H1 (cell line): ENCODE results near the gene C2orf42. TPM values are rescaled to one million over a fixed set of nuclear protein-coding genes. Genes with fewer than 3 reads are reported as not detected.

ENCODE experiments used
- CTCF ChIA-PET: fragments of 300-600 bp; sonication (Branson Sonifier 250); formaldehyde crosslinking; loops from one replicate; lab custom pipeline; 2021; ENCODE audit not compliant: partially characterized antibody; lab: Charles Lee
- POLR2A ChIA-PET: fragments of 300-600 bp; sonication (Branson Sonifier 250); formaldehyde crosslinking; loops from one replicate; lab custom pipeline; 2021; ENCODE audit warnings: inconsistent platforms; ENCODE audit not compliant: partially characterized antibody; lab: Charles Lee
- DNase-seq, 2 experiments: peaks; one replicate each; pipeline versions ENCODE4 v3.0.0 to v3.0.0-alpha.2; 2010 to 2022; ENCODE audit warnings: low spot score in 2 of 2, low read depth in 1 of 2, mixed read lengths in 1 of 2
- FAIRE-seq: peaks from 2 replicates; lab custom pipeline; 2011; peaks lifted over from hg19 to GRCh38; lab: Jason Lieb, UNC
- H2AFZ ChIP-seq: 2 replicates; pipeline ENCODE4 v1.8.1; 2012; ENCODE audit warnings: low read length, inconsistent platforms
- H2AK5ac ChIP-seq: 2 replicates; pipeline ENCODE4 v1.6.1; 2013; ENCODE audit warnings: low read depth, low read length
- H2BK120ac ChIP-seq: replicated peaks from 2 replicates; pipeline ENCODE3; 2013; ENCODE audit warnings: low read depth, low read length, inconsistent platforms
- H2BK12ac ChIP-seq: 2 replicates; pipeline ENCODE4 v1.6.1; 2013; ENCODE audit warnings: low read depth, low read length
- H2BK15ac ChIP-seq: 2 replicates; pipeline ENCODE4 v1.6.1; 2013; ENCODE audit warnings: low read length
- H2BK20ac ChIP-seq: 2 replicates; pipeline ENCODE4 v1.6.1; 2013; ENCODE audit warnings: low read length
- H2BK5ac ChIP-seq: 2 replicates; pipeline ENCODE4 v1.6.1; 2013; ENCODE audit warnings: low read depth, low read length
- H3K14ac ChIP-seq: 2 replicates; pipeline ENCODE4 v1.6.1; 2013; ENCODE audit warnings: inconsistent platforms; ENCODE audit not compliant: insufficient read length
- H3K18ac ChIP-seq: 2 replicates; pipeline ENCODE4 v1.6.1; 2013; ENCODE audit warnings: low read length; ENCODE audit errors: extremely low read depth
- H3K23ac ChIP-seq: 2 replicates; pipeline ENCODE4 v1.6.1; 2013; ENCODE audit warnings: inconsistent platforms; ENCODE audit not compliant: insufficient read length
- H3K23me2 ChIP-seq: 2 replicates; pipeline ENCODE4 v1.6.1; 2013; ENCODE audit warnings: low read depth, low read length
- H3K27ac ChIP-seq: 2 replicates; pipeline ENCODE4 v1.6.1; 2011; ENCODE audit warnings: low read depth, low read length, inconsistent platforms
- H3K27me3 ChIP-seq, 4 experiments: replicated peaks in 1 of 4; 1 replicate in 1 of 4; 2 replicates in 3 of 4; pipeline versions ENCODE4 v1.6.1 to v1.8.1; 2011 to 2013; ENCODE audit warnings: low read length in 3 of 4, mild to moderate bottlenecking in 3 of 4, inconsistent platforms in 2 of 4, mixed read lengths in 2 of 4, moderate library complexity in 1 of 4; ENCODE audit not compliant: control insufficient read depth in 3 of 4, insufficient read depth in 3 of 4; ENCODE audit errors: extremely low read depth in 1 of 4
- H3K36me3 ChIP-seq, 4 experiments: 2 replicates each; pipeline versions ENCODE4 v1.6.1 to v1.8.1; 2011 to 2013; ENCODE audit warnings: mild to moderate bottlenecking in 4 of 4, low read length in 3 of 4, moderate library complexity in 2 of 4, control low read depth in 1 of 4, inconsistent platforms in 1 of 4; ENCODE audit not compliant: insufficient read depth in 4 of 4, control insufficient read depth in 2 of 4
- H3K4ac ChIP-seq: replicated peaks from 2 replicates; pipeline ENCODE3; 2013; ENCODE audit warnings: low read length, low read depth, mixed read lengths, inconsistent platforms; ENCODE audit not compliant: insufficient read length
- H3K4me1 ChIP-seq, 4 experiments: replicated peaks in 1 of 4; 1 replicate in 1 of 4; 2 replicates in 3 of 4; pipeline versions ENCODE4 v1.6.1 to v1.8.1; 2011 to 2013; ENCODE audit warnings: low read length in 3 of 4, inconsistent platforms in 2 of 4, mixed read lengths in 1 of 4; ENCODE audit not compliant: insufficient read depth in 4 of 4, control insufficient read depth in 3 of 4
- H3K4me2 ChIP-seq, 2 experiments: 2 replicates each; pipeline versions ENCODE4 v1.6.1 to v1.8.1; 2011 to 2013; ENCODE audit warnings: low read depth in 2 of 2, low read length in 2 of 2, control low read depth in 1 of 2, inconsistent platforms in 1 of 2, mild to moderate bottlenecking in 1 of 2; ENCODE audit not compliant: insufficient read depth in 1 of 2
- H3K4me3 ChIP-seq, 4 experiments: fragments of 200-600, 300-600 bp in 1 of 4; sonication (generic), shearing (Covaris generic), sonication (Bioruptor Twin) in 1 of 4; 2 replicates each; pipeline versions ENCODE4 v1.5.1 to v1.8.1; 2011 to 2016; ENCODE audit warnings: low read length in 4 of 4, low read depth in 3 of 4, control low read depth in 2 of 4, inconsistent platforms in 2 of 4, mild to moderate bottlenecking in 2 of 4, mixed read lengths in 1 of 4, moderate library complexity in 1 of 4; ENCODE audit not compliant: insufficient read depth in 2 of 4; ENCODE audit errors: extremely low read depth in 1 of 4
- H3K56ac ChIP-seq: replicated peaks from 2 replicates; pipeline ENCODE3; 2013; ENCODE audit warnings: low read depth, mild to moderate bottlenecking, mixed read lengths, low read length, inconsistent platforms; ENCODE audit not compliant: insufficient read length
- H3K79me1 ChIP-seq: 2 replicates; pipeline ENCODE4 v1.6.1; 2013; ENCODE audit warnings: low read depth, low read length, control low read depth
- H3K79me2 ChIP-seq, 2 experiments: 2 replicates each; pipeline versions ENCODE4 v1.6.1 to v1.8.1; 2012 to 2013; ENCODE audit warnings: low read length in 2 of 2, mild to moderate bottlenecking in 2 of 2, inconsistent platforms in 1 of 2; ENCODE audit not compliant: insufficient read depth in 2 of 2, control insufficient read depth in 1 of 2
- H3K9ac ChIP-seq, 4 experiments: replicated peaks in 1 of 4; 1 replicate in 1 of 4; 2 replicates in 3 of 4; pipeline versions ENCODE4 v1.6.1 to v1.8.1; 2011 to 2013; ENCODE audit warnings: low read depth in 3 of 4, low read length in 3 of 4, control low read depth in 2 of 4, mild to moderate bottlenecking in 2 of 4, moderate library complexity in 2 of 4, inconsistent platforms in 1 of 4; ENCODE audit errors: extremely low read depth in 1 of 4
- H3K9me3 ChIP-seq, 2 experiments: 2 replicates each; pipeline versions ENCODE4 v1.6.1 to v1.8.1; 2012 to 2013; ENCODE audit warnings: mild to moderate bottlenecking in 2 of 2, moderate library complexity in 2 of 2, control low read depth in 1 of 2, inconsistent platforms in 1 of 2, low read depth in 1 of 2, low read length in 1 of 2, mixed read lengths in 1 of 2; ENCODE audit not compliant: insufficient read depth in 2 of 2
- H4K20me1 ChIP-seq, 2 experiments: replicated peaks in 1 of 2; 2 replicates each; pipeline versions ENCODE3 to v1.8.1; 2011 to 2013; ENCODE audit warnings: inconsistent platforms in 2 of 2, low read length in 2 of 2, mild to moderate bottlenecking in 1 of 2; ENCODE audit not compliant: insufficient read depth in 2 of 2, control insufficient read depth in 1 of 2
- H4K5ac ChIP-seq: 2 replicates; pipeline ENCODE4 v1.6.1; 2013; ENCODE audit warnings: low read length, low read depth, mixed read lengths, inconsistent platforms; ENCODE audit not compliant: insufficient read length
- H4K8ac ChIP-seq: 2 replicates; pipeline ENCODE4 v1.8.0; 2013; ENCODE audit warnings: mild to moderate bottlenecking, moderate library complexity, low read length, inconsistent platforms; ENCODE audit not compliant: insufficient read depth; ENCODE audit errors: extremely low read depth
- H4K91ac ChIP-seq: replicated peaks from 2 replicates; pipeline ENCODE3; 2013; ENCODE audit warnings: low read length, mixed read lengths, inconsistent platforms; ENCODE audit not compliant: insufficient read length
- ASH2L ChIP-seq: fragments of 200-600, 300-600 bp; sonication (generic); IDR thresholded peaks from one replicate; pipeline ENCODE4 v1.7.1; 2017; ENCODE audit warnings: low read length
- CBX8 ChIP-seq: fragments of 300-800, 300-1000 bp; sonication (generic); IDR thresholded peaks from 2 replicates; pipeline ENCODE4 v1.7.1; 2016; ENCODE audit warnings: low read depth, low read length, borderline replicate concordance
- CREB1 ChIP-seq: IDR thresholded peaks from 2 replicates; pipeline ENCODE4 v1.6.1; 2012; ENCODE audit warnings: inconsistent platforms
- CTBP2 ChIP-seq: IDR thresholded peaks from 2 replicates; pipeline ENCODE4 v1.7.0; 2011; ENCODE audit warnings: borderline replicate concordance, mild to moderate bottlenecking, moderate library complexity, mixed read lengths, low read length; ENCODE audit not compliant: insufficient read depth, insufficient read length
- EZH2 ChIP-seq: fragments of 200-600 bp; sonication (generic); IDR thresholded peaks from 2 replicates; pipeline ENCODE4 v1.7.1; 2012; ENCODE audit warnings: low read depth, mild to moderate bottlenecking, moderate library complexity, low read length, inconsistent platforms; ENCODE audit not compliant: severe bottlenecking
- FOSL1 ChIP-seq: IDR thresholded peaks from 2 replicates; pipeline ENCODE4 v1.6.1; 2011; ENCODE audit warnings: mild to moderate bottlenecking, low read depth, low read length, moderate library complexity; ENCODE audit not compliant: insufficient read depth
- MAFK ChIP-seq: IDR thresholded peaks from 2 replicates; pipeline ENCODE4 v1.6.1; 2012; ENCODE audit warnings: low read depth, mild to moderate bottlenecking, improper control_type of control experiment, low read length
- POLR2AphosphoS5 ChIP-seq: IDR thresholded peaks from 2 replicates; pipeline ENCODE4 v1.6.1; 2011; ENCODE audit warnings: low read depth, low read length
- SAP30 ChIP-seq: fragments of 300-600 bp; sonication (generic); IDR thresholded peaks from 2 replicates; pipeline ENCODE4 v1.7.1; 2012; ENCODE audit warnings: low read length, moderate library complexity, mild to moderate bottlenecking, inconsistent platforms; ENCODE audit not compliant: insufficient read depth, insufficient replicate concordance
- SIRT6 ChIP-seq: IDR thresholded peaks from one replicate; pipeline ENCODE4 v1.7.1; 2012; ENCODE audit warnings: low read length, inconsistent platforms
- SP4 ChIP-seq: IDR thresholded peaks from 2 replicates; pipeline ENCODE4 v1.6.1; 2012; ENCODE audit warnings: low read length, inconsistent platforms
- TCF12 ChIP-seq: IDR thresholded peaks from 2 replicates; pipeline ENCODE4 v1.6.1; 2011; ENCODE audit warnings: low read depth, mild to moderate bottlenecking, low read length
- WGBS, 2 experiments: shearing (Covaris generic) in 1 of 2; methylation state at CpG; one replicate each; pipeline versions ENCODE4 v1.1.6 to v1.1.7; 2013 to 2015; ENCODE audit warnings: low lambda C conversion rate in 2 of 2, mixed read lengths in 2 of 2, inconsistent platforms in 1 of 2, low coverage in 1 of 2, missing lambda C conversion rate in 1 of 2; ENCODE audit not compliant: insufficient replicate concordance in 2 of 2, insufficient coverage in 1 of 2, insufficient read length in 1 of 2; ENCODE audit errors: extremely low coverage in 1 of 2, missing lambda C conversion rate in 1 of 2; 5-methylcytosine and 5-hydroxymethylcytosine counted together
- polyA plus RNA-seq, 7 experiments: library from polyadenylated mRNA; depleted of rRNA in 3 of 7; stranded (reverse) in 5 of 7; unstranded in 2 of 7; fragments of >200 nt in 5 of 7; fragments of 200-250 nt in 2 of 7; gene quantifications; 1 replicate in 5 of 7; 2 replicates in 1 of 7; 4 replicates in 1 of 7; pipeline versions ENCODE4 v1.2.1 to v1.2.3, GENCODE V29; 2011 to 2013; ENCODE audit warnings: missing spikeins in 2 of 7, mixed read lengths in 2 of 7
- total RNA-seq: library from RNA; stranded (reverse); fragmentation: NEBNext Ultra II Directional; extraction: Animal tissue kit (Norgen Biotek cat#: 25700); gene quantifications from 2 replicates; pipeline ENCODE4 v1.2.1, GENCODE V29; 2021

Gene C2orf42
- total and polyA plus RNA-seq, 2 of the 8 experiments (the other 6 are each of a cell fraction or from before 2014, with no cell fraction given) = 3.9 to 10.7 TPM

DNA sequence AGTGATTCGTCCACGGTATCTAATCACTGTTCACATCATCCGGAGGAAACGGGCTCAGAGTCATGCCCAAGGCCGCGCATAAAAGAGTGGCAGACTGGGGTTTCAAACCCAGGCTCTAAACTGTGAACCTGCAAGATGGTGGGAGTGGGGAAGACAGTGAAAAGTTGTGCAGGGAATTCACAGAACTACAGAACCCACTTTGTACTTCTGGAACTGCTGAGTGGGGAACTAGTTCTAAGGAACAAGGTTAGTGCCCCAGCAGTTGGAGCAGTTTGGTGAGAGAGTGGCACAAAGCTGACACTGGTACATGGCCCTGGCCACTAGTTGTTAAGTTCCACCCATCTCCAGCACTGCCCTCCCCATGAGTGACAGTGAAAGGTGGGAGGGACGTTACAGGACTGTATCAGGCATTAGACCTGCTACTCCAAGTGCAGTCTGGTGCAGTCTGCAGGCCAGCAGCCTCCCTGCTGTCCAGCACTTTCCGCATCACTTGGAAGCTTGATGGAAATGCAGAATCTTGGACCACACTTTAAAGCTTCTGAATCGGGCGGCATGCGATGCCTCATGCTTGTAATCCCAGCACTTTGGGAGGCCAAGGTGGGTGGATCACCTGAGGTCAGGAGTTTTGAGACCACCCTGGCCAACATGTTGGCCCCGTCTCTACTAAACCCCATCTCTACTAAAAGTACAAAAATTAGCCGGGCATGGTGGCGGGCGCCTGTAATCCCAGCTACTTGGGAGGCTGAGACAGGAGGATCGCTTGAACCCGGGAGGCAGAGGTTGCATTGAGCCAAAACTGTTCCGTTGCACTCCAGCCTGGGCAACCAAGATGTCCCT, 47.3 kb downstream of the C2orf42 start:
- H3K23me2 ChIP-seq = peaks cover 8% of the 10 kb centered on the region
- no peak overlapping the region for H2BK15ac ChIP-seq
- POLR2A ChIA-PET = interaction anchor here (0.7 to 51.3 kb wide), 13 partner anchors 9 to 230 kb away, joined by 3 to 1553 read pairs (median 5); partner anchors contain the start of genes C2orf42, MXD1, PCBP1 and PCYOX1
- H3K9ac ChIP-seq = peak overlapping the region in 3 of 4 experiments; percentile 0 to 68 (median 46); a peak in 6 of 7 replicates
- H2AFZ ChIP-seq = no peak overlapping the region
- H2BK12ac ChIP-seq = peak overlapping the region; percentile 11; the same call in 1 of the 2 replicates
- peak overlapping the region; percentile 34 for H2AK5ac ChIP-seq
- no peak for DNase-seq
- peak overlapping the region; percentile 3; the same call in 1 of the 2 replicates for H2BK5ac ChIP-seq
- H2BK20ac ChIP-seq = no peak overlapping the region
- CTCF ChIA-PET = interaction anchor here (0.5 to 5.0 kb wide), 13 partner anchors 12 to 230 kb away, joined by 3 to 25 read pairs (median 4); no protein-coding TSS in a partner anchor
- no peaks in the 10 kb centered on the region for H3K79me2 ChIP-seq
- H3K79me1 ChIP-seq = no peaks in the 10 kb centered on the region
- H3K14ac ChIP-seq = no peak overlapping the region
- peak overlapping the region in 2 of 4 experiments; percentile 4 to 56; a peak in 3 of 8 replicates for H3K4me3 ChIP-seq
- WGBS, 2 experiments = 86% methylated on average over 18 of the region's 18 CpGs; no CpG with 5 or more reads in 1 of the 2 experiments
- H4K5ac ChIP-seq = peak overlapping the region; percentile 34
- H3K23ac ChIP-seq = no peak overlapping the region
- no peak for FAIRE-seq
- H3K56ac ChIP-seq = peak overlapping the region; percentile 11
- peak overlapping the region; percentile 70; the same call in 1 of the 2 replicates for H3K27ac ChIP-seq
- no peaks in the 10 kb centered on the region for H3K27me3 ChIP-seq
- peak overlapping the region; percentile 0 for H4K91ac ChIP-seq
- no peaks in the 10 kb centered on the region for H3K36me3 ChIP-seq
- H2BK120ac ChIP-seq = no peak overlapping the region
- H4K8ac ChIP-seq = peak overlapping the region; percentile 86; the same call in 1 of the 2 replicates
- H3K9me3 ChIP-seq = no peaks in the 10 kb centered on the region
- peak overlapping the region; percentile 3 to 34; a peak in 2 of 4 replicates for H3K4me2 ChIP-seq
- H3K4ac ChIP-seq = peak overlapping the region; percentile 41
- peaks cover 19 to 26% (median 20%) of the 10 kb centered on the region in 4 experiments for H3K4me1 ChIP-seq
- H3K18ac ChIP-seq = no peak overlapping the region
- no peaks in the 10 kb centered on the region for H4K20me1 ChIP-seq
- no peak for TF ChIP-seq EZH2
- no peak for TF ChIP-seq TCF12
- no peak for TF ChIP-seq CTBP2
- no peak for TF ChIP-seq CREB1
- no peak for TF ChIP-seq CBX8
- no peak for TF ChIP-seq MAFK
- no peak for TF ChIP-seq FOSL1
- no peak for TF ChIP-seq SIRT6
- TF ChIP-seq SP4 = no peak
- no peak for TF ChIP-seq SAP30
- TF ChIP-seq POLR2AphosphoS5 = peak; percentile 84
- TF ChIP-seq ASH2L = no peak
